ENCODE measurements around the gene HPSE2.
"Not testable (repeated sequence)": the region's sequence is repeated elsewhere in the genome, so short reads cannot be mapped to it uniquely, and the experiment has no call there.

HPSE2 gene

DNA sequence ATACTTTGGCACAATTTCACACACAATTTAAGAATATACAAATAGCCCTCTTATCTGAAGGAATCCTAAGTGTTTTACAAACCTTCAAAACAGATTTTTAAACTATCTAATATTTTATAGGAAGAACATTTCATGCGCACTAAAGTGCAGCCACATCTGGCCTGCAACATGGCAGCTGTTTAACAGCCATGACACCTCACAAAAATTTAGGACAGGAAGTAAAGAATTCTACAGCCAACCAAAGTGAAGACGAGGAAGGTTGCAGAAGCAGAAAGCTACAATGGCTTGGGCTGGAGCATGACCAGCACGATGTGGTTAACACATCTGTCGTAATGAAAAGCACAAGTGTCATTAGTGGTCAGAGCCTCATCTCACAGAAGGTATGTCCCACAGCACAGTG, 238.1 kb downstream of the HPSE2 start:
- Histone ChIP-seq H3K4me2 (ENCODE audit: low read depth, low read length, poor library complexity, severe bottlenecking) (no peak overlapping the region), H3K79me2 (ENCODE audit: insufficient read depth, low read length) (no peaks in the 10 kb centered on the region), H3K9me2 (replicated peaks; ENCODE audit: insufficient read depth, low read length) (no peaks in the 10 kb centered on the region), H3F3A (ENCODE audit: insufficient read depth) (no peaks in the 10 kb centered on the region), H3K4me3 (ENCODE audit: insufficient read depth, low read length, poor library complexity, severe bottlenecking) (no peak overlapping the region), H3K27me3 (ENCODE audit: low read length) (no peaks in the 10 kb centered on the region), H3K9me3 (ENCODE audit: insufficient read depth, low read length) (no peaks in the 10 kb centered on the region), H4K20me1 (ENCODE audit: low read depth, low read length) (no peaks in the 10 kb centered on the region), H3K36me3 (ENCODE audit: low read length) (no peaks in the 10 kb centered on the region), H3K9ac (ENCODE audit: low read length) (no peak overlapping the region), H2AFZ (ENCODE audit: low read depth, low read length, severe bottlenecking) (no peak overlapping the region), H3K27ac (ENCODE audit: low read depth, low read length) (no peak overlapping the region)
- TF ChIP-seq, protein P1, sequence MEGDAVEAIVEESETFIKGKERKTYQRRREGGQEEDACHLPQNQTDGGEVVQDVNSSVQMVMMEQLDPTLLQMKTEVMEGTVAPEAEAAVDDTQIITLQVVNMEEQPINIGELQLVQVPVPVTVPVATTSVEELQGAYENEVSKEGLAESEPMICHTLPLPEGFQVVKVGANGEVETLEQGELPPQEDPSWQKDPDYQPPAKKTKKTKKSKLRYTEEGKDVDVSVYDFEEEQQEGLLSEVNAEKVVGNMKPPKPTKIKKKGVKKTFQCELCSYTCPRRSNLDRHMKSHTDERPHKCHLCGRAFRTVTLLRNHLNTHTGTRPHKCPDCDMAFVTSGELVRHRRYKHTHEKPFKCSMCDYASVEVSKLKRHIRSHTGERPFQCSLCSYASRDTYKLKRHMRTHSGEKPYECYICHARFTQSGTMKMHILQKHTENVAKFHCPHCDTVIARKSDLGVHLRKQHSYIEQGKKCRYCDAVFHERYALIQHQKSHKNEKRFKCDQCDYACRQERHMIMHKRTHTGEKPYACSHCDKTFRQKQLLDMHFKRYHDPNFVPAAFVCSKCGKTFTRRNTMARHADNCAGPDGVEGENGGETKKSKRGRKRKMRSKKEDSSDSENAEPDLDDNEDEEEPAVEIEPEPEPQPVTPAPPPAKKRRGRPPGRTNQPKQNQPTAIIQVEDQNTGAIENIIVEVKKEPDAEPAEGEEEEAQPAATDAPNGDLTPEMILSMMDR (IDR thresholded peaks at IDR 0.05; ENCODE audit: insufficient read depth, low read length, poor library complexity, severe bottlenecking), result no peak
- TF ChIP-seq EZH2phosphoT487 (conservative IDR thresholded peaks at IDR 0.05; ENCODE audit: low read length), result no peak

DNA sequence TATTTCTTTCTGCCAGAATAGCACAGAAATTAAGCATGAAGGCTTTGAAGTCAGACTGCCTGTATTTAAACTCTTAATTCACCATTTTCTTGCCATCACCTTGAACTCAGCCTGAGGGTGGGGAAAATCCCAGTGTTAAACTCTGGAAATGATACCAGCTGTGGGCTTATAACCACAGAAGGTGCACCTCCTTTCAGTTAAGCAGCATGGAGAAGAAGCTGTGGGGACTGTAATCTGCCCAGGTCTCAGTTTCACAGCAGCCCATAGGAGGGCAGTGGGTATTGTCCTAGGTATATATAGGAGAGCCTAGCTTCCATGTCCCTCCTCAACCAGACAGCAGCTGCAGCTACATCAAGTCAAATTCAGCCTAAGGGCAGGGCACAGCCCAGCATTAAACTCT, 241.6 kb downstream of the HPSE2 start:
- Histone ChIP-seq H3K9me2 (replicated peaks; ENCODE audit: insufficient read depth, low read length) (no peaks in the 10 kb centered on the region), H3F3A (ENCODE audit: insufficient read depth) (no peaks in the 10 kb centered on the region), H3K9me3 (ENCODE audit: insufficient read depth, low read length) (no peaks in the 10 kb centered on the region), H2AFZ (ENCODE audit: low read depth, low read length, severe bottlenecking) (no peak overlapping the region), H4K20me1 (ENCODE audit: low read depth, low read length) (no peaks in the 10 kb centered on the region), H3K4me2 (ENCODE audit: low read depth, low read length, poor library complexity, severe bottlenecking) (no peak overlapping the region), H3K4me3 (ENCODE audit: insufficient read depth, low read length, poor library complexity, severe bottlenecking) (no peak overlapping the region), H3K27ac (ENCODE audit: low read depth, low read length) (no peak overlapping the region), H3K27me3 (ENCODE audit: low read length) (no peaks in the 10 kb centered on the region), H3K36me3 (ENCODE audit: low read length) (no peaks in the 10 kb centered on the region), H3K9ac (ENCODE audit: low read length) (no peak overlapping the region), H3K79me2 (ENCODE audit: insufficient read depth, low read length) (no peaks in the 10 kb centered on the region)
- TF ChIP-seq, protein P1 (IDR thresholded peaks at IDR 0.05; ENCODE audit: insufficient read depth, low read length, poor library complexity, severe bottlenecking), result no peak
- TF ChIP-seq EZH2phosphoT487 (conservative IDR thresholded peaks at IDR 0.05; ENCODE audit: low read length), result no peak

DNA sequence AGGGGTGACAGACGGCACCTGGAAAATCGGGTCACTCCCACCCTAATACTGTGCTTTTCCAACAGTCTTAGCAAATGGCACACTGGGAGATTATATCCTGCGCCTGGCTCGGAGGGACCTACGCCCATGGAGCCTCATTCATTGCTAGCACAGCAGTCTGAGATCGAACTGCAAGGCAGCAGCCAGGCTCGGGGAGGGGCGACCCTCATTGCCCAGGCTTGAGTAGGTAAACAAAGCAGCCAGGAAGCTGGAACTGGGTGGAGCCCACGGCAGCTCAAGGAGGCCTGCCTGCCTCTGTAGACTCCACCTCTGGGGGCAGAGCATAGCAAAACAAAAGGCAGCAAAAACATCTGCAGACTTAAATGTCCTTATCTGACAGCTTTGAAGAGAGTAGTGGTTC, 251.9 kb downstream of the HPSE2 start:
- H3K9me3 ChIP-seq (ENCODE audit: insufficient read depth, low read length); H3K27me3 ChIP-seq (ENCODE audit: low read length); H3K27ac ChIP-seq (ENCODE audit: low read depth, low read length); H2AFZ ChIP-seq (ENCODE audit: low read depth, low read length, severe bottlenecking); H3K4me2 ChIP-seq (ENCODE audit: low read depth, low read length, poor library complexity, severe bottlenecking); H3K79me2 ChIP-seq (ENCODE audit: insufficient read depth, low read length); H3K9me2 ChIP-seq (replicated peaks; ENCODE audit: insufficient read depth, low read length); H3F3A ChIP-seq (ENCODE audit: insufficient read depth); H4K20me1 ChIP-seq (ENCODE audit: low read depth, low read length); H3K36me3 ChIP-seq (ENCODE audit: low read length); H3K4me3 ChIP-seq (ENCODE audit: insufficient read depth, low read length, poor library complexity, severe bottlenecking); H3K9ac ChIP-seq (ENCODE audit: low read length): not testable (repeated sequence)

DNA sequence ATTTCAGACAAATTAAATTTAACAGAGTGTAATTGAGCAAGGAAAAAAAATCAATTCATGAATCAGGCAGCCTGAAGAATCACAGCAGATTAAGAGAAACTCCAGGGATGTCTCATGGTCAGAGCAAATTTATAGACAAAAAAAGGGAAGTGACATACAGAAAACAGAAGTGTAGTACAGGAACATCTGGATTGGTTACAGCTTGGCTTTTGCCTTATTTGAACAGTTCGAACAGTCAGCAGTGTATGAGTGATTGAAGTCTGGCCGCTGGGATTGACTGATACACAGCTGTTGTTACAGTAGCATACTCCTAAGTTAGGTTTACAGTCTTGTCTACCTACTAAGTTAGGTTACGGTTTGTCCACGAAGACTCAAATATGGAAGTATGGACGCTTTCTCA, 255.3 kb downstream of the HPSE2 start:
- no peak for TF ChIP-seq EZH2phosphoT487 (conservative IDR thresholded peaks at IDR 0.05; ENCODE audit: low read length)
- TF ChIP-seq, protein P1 (IDR thresholded peaks at IDR 0.05; ENCODE audit: insufficient read depth, low read length, poor library complexity, severe bottlenecking), result no peak
- no peak overlapping the region for H3K4me2 ChIP-seq (ENCODE audit: low read depth, low read length, poor library complexity, severe bottlenecking)
- H3K79me2 ChIP-seq (ENCODE audit: insufficient read depth, low read length), result no peaks in the 10 kb centered on the region
- H3K27ac ChIP-seq (ENCODE audit: low read depth, low read length), result no peak overlapping the region
- no peaks in the 10 kb centered on the region for H4K20me1 ChIP-seq (ENCODE audit: low read depth, low read length)
- no peak overlapping the region for H3K9ac ChIP-seq (ENCODE audit: low read length)
- H3K27me3 ChIP-seq (ENCODE audit: low read length), result no peaks in the 10 kb centered on the region
- no peak overlapping the region for H2AFZ ChIP-seq (ENCODE audit: low read depth, low read length, severe bottlenecking)
- H3F3A ChIP-seq (ENCODE audit: insufficient read depth), result no peaks in the 10 kb centered on the region
- no peak overlapping the region for H3K4me3 ChIP-seq (ENCODE audit: insufficient read depth, low read length, poor library complexity, severe bottlenecking)
- no peaks in the 10 kb centered on the region for H3K9me2 ChIP-seq (replicated peaks; ENCODE audit: insufficient read depth, low read length)
- no peaks in the 10 kb centered on the region for H3K9me3 ChIP-seq (ENCODE audit: insufficient read depth, low read length)
- no peaks in the 10 kb centered on the region for H3K36me3 ChIP-seq (ENCODE audit: low read length)
